Amniotic stem cell (primary cell): ENCODE data around the gene GAREM1.
A peak's percentile ranks its signal among the peaks of the same experiment; 100 is the strongest.

ENCODE experiments used
- DNase-seq: peaks from one replicate; lab custom pipeline; 2025; lab: John Stamatoyannopoulos, UW

GAREM1 gene

GRCh38 chr18:32425466-32425865 is 45.2 kb downstream of the GAREM1 start:
- DNase-seq = peak; percentile 9

- no peak for DNase-seq
Measured at GRCh38 chr18:32424696-32425095, 46.0 kb downstream of the GAREM1 start.

GRCh38 chr18:32422978-32423740 is 47.5 kb downstream of the GAREM1 start:
- DNase-seq = no peak

- no peak for DNase-seq
Measured at GRCh38 chr18:32422201-32422600, 48.5 kb downstream of the GAREM1 start.

- DNase-seq = no peak
Measured at GRCh38 chr18:32420084-32420750, 50.5 kb downstream of the GAREM1 start.

- DNase-seq = no peak
Measured at GRCh38 chr18:32418148-32418547, 52.5 kb downstream of the GAREM1 start.

GRCh38 chr18:32405588-32405987 is 65.1 kb downstream of the GAREM1 start:
- DNase-seq = no peak

- no peak for DNase-seq
Measured at GRCh38 chr18:32401621-32402020, 69.1 kb downstream of the GAREM1 start.

- DNase-seq = no peak
Measured at GRCh38 chr18:32393407-32393806, 77.3 kb downstream of the GAREM1 start.

- DNase-seq = no peak
Measured at GRCh38 chr18:32391126-32391525, 79.6 kb downstream of the GAREM1 start.

- DNase-seq = no peak
Measured at GRCh38 chr18:32389858-32390257, 80.8 kb downstream of the GAREM1 start.

GRCh38 chr18:32389191-32389590 is 81.5 kb downstream of the GAREM1 start:
- no peak for DNase-seq

GRCh38 chr18:32386471-32386870 is 84.2 kb downstream of the GAREM1 start:
- no peak for DNase-seq

GRCh38 chr18:32383050-32383819 is 87.4 kb downstream of the GAREM1 start:
- DNase-seq = peak; percentile 58

GRCh38 chr18:32381761-32382160 is 88.9 kb downstream of the GAREM1 start:
- DNase-seq = no peak

GRCh38 chr18:32380559-32380958 is 90.1 kb downstream of the GAREM1 start:
- DNase-seq = no peak

GRCh38 chr18:32379891-32380290 is 90.8 kb downstream of the GAREM1 start:
- no peak for DNase-seq

GRCh38 chr18:32378705-32379104 is 92.0 kb downstream of the GAREM1 start:
- DNase-seq = no peak

- DNase-seq = no peak
Measured at GRCh38 chr18:32373995-32374394, 96.7 kb downstream of the GAREM1 start.

- DNase-seq = no peak
Measured at GRCh38 chr18:32373505-32373904, 97.2 kb downstream of the GAREM1 start.

GRCh38 chr18:32372381-32373061 is 98.2 kb downstream of the GAREM1 start:
- DNase-seq = no peak

GRCh38 chr18:32372047-32372380 is 98.7 kb downstream of the GAREM1 start:
- DNase-seq = no peak
